DMS53 (cell line): ENCODE measurements around the gene MPZ.
"Not testable (repeated sequence)": the region's sequence is repeated elsewhere in the genome, so short reads cannot be mapped to it uniquely, and the experiment has no call there.

Source experiments
- DNase-seq: peaks from one replicate; lab custom pipeline; 2025; lab: John Stamatoyannopoulos, UW

MPZ gene

GRCh38 chr1:161309868-161310267 is at the start of gene MPZ:
Gene MPZ, minus strand, starts transcription at chr1:161309968. Its CDS starts 63 bp downstream, at chr1:161309905.
- no peak for DNase-seq

DNA sequence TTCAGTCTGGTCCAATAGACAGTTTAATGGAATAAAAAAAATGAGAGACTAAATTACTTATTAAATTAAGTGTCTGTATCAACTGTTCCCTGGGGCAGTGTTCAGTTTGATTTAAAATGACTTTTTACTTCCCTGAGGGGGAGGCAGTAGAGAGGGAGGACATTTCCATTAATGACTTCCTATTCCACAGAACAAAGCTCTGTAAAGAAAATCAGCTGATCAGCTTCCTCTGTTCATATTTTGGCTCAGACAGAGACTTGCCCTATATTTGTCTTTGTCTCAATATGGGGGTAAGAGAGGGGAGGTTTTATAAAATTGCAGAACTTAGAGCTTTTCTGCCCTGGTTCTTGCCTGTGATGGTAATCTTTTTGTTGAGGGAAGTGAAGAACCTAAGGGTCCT is 49.5 kb upstream of the MPZ start:
- DNase-seq = no peak

- DNase-seq = no peak
Measured at GRCh38 chr1:161357073-161357472, 47.3 kb upstream of the MPZ start.

- no peak for DNase-seq
Measured at GRCh38 chr1:161351482-161351881, 41.7 kb upstream of the MPZ start.

DNA sequence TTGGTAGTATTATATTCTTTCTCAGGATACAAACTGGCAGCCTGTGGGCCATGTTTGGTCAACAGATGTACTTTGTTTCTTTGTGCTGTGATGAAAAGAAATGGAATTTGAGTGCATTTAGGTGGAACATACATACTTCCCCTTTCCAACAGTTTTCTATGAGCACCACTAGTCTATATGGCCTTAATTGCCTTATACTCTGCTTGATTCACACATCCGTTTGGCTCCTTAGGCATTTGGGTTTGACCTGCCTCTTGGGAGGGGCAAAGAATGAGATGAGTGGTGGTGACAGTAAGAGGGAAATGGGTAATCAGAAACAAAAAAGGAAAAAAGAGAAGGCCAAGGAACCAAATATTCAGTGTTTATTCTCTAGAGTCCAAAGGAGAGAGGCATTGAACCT is 40.9 kb upstream of the MPZ start:
- no peak for DNase-seq

DNA sequence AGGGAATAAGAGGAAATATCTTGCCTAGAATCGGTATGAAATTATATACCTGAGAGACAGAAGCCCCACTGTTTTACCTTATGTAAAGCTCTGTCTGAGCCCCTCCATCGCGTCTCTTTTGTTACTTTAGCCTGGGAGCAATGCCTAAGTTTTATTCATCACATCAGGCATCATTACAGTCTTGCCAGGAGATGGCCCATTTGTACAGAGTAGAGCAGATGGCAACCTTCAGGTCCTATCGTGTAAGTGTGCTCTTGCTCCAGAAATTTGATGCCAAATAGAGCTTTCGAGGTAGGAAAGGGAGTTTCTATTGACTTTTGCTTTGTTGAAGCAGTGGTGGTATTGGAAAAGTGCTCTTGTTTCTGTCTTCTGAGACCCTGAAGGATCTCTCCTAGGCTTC is 33.1 kb upstream of the MPZ start:
- no peak for DNase-seq

DNA sequence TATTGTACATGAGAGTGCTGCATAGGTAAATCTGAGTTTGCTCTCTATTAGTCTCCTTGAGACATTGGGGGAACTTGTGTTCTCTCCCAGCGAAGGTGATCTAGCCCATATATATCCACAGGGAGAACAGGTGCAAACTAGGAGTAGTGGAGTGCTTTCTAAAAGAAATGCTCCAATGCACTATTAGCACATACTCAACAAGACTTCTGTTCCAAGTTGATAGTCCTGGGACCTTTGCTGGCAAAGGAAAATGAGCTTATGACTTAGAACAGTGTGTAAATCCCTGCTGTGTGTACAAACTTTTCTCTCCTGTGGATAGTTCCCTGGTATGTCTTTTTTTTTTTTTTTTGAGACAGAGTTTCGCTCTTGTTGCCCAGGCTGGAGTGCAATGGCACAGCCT is 32.4 kb upstream of the MPZ start:
- DNase-seq = no peak

DNA sequence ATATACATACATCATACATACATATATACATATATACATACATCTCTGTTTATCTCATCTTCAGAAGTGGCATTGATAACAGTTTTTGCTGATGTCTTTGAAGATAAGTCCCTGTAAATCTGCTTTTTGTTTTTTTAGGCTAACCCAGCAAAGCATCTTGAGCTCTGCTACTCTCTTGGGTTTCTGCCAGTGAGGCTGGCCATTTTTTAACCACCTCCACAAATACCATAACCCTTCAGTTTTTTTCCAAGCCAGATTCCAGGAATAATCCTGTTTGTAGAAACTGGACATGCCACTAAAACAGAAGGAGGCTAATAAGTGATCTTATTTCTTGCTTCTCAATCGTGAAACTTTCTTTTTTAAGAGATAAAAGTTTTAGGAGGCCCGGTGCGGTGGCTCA is 26.0 kb upstream of the MPZ start:
- no peak for DNase-seq

DNA sequence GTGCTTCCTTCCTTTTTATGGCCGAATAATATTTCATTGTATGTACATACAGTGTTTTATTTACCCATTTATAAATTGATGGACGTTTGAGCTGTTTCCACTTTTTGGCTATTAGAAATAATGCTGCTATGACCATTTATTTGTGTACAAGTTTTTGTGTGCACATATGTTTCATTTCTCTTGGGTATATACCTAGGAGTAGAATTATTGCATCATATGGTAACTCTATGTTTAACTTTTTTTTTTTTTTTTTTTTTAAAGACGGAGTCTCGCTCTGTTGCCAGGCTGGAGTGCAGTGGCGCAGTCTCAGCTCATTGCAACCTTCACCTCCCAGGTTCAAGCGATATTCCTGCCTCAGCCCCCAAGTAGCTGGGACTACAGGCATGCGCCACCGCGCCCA is 23.4 kb upstream of the MPZ start:
- DNase-seq = no peak

GRCh38 chr1:161330346-161330745 is 20.6 kb upstream of the MPZ start:
- no peak for DNase-seq

GRCh38 chr1:161324020-161324419 is 14.3 kb upstream of the MPZ start:
- DNase-seq = no peak

DNA sequence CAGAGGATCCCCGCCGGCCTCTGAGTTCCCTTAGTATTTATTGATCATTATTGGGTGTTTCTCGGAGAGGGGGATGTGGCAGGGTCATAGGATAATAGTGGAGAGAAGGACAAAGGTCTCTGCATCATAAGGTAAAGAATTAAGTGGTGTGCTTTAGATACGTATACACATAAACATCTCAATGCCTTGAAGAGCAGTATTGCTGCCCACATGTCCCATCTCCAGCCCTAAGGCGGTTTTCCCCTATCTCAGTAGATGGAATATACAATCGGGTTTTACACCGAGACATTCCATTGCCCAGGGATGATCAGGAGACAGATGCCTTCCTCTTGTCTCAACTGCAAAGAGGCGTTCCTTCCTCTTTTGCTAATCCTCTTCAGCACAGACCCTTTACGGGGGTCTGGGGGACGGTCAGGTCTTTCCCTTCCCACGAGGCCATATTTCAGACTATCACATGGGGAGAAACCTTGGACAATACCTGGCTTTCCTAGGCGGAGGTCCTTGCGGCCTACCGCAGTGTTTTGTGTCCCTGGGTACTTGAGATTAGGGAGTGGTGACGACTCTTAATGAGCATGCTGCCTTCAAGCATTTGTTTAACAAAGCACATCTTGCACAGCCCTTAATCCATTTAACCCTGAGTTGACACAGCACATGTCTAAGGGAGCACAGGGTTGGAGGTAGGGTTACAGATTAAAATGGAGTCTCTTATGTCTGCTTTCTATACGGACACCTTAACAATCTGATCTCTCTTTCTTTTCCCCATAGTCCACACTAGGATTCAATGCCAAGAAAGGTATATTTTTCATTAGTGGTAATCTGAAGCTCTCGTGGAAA is 6.3 kb upstream of the MPZ start:
- DNase-seq = not testable (repeated sequence)

DNA sequence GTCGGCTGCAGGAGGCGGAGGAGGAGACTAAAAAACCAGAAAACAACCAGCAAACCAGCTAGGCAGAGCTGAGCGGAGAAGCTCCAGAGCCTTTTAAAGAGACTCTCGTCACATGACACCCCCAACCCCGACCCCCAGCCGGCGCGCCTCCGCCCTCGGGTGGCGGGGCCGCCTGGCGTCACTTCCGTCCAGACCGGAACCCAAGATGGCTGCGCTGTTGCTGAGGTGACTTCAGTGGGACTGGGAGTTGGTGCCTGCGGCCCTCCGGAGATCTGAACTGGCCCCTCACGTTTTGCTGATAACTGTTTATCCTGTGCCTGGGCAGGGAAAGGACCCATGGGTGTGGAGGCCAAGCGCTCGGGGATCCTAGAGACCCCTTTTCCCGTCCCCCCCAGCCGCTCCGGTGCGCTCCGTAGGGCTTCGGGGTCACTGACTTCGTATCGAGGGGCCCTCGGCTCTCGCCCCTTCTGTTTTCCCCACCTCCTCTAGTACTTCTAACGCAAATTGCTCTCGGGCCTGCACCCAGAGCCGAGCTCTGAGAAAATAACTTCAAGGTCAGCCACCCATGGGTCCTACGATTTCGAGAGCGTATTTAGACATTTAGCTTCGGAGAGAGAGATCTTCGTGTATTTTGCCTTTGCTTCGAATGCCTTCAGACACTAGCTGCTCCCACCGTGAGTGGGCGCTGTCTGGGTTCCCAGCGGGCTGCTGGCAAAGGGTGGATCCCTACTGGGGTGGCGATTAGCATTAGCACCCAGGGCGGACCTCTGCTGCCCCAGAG is 4.6 kb upstream of the MPZ start, which contains the start of gene SDHC:
Gene SDHC, plus strand, starts transcription at position 181 of the 781 bp plus-strand sequence. Its CDS starts 25 bp downstream, at position 206.
- DNase-seq = peak; percentile 90

- DNase-seq = peak; percentile 36
Measured at GRCh38 chr1:161313554-161314200, 3.9 kb upstream of the MPZ start.

DNA sequence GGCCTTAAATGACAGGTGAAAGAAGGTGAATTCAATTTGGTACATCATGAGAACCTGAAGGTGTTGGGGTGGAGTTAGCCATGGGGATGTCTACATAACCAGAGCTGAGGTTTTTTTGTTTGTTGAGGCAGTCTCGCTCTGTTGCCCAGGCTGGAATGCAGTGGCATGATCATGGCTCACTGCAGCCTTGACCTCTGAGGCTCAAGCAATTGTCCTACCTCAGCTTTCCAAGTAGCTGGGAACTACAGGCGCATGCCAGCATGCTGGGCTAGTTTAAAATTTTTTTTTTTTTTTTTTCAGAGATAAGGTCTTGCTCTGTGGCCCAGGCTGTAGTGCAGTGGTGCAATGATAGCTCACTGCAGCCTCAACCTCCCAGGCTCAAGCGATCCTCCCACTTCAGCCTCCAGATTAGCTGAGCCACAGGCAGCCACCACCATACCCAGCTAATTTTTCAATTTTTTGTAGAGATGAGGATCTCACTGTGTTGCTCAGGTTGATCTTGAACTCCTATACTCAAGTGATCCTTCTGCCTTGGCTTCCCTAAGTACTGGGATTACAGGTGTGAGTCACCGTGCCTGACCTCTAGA is 1.9 kb upstream of the MPZ start:
- no peak for DNase-seq

DNA sequence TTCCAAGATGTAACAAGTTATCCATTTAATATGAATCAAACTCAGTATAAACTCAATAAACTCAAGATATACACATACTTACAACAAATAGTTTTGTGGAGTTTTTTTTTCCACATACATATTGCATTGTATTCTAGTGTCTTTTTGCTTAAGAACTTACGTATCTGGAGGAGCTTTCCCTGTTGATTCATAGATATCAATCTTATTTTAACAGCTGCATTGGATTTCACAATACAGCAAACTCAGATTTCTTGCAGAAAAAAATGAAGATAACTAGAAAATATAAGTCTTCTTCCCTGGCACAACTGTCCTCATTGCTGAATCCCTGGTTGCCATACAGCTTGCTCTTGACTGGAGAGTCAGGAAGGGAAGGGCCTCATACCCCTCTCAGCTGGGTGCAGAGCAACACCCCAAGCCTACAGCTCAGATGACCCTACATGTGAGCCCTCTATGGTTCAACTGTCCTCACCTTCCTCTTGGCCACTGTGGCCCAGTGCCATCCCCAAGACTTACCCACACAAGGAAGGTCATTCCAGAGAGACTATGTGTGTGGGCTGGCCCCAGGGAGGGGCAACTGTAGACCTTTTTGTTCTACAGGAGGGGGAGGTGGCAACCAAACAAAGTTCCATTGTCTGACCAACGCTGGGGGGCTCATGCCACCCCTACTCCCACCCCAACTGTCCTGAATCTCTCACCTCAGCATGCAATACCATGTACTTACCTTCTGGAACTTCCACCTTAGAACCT is 1.7 kb downstream of the MPZ start:
- no peak for DNase-seq

DNA sequence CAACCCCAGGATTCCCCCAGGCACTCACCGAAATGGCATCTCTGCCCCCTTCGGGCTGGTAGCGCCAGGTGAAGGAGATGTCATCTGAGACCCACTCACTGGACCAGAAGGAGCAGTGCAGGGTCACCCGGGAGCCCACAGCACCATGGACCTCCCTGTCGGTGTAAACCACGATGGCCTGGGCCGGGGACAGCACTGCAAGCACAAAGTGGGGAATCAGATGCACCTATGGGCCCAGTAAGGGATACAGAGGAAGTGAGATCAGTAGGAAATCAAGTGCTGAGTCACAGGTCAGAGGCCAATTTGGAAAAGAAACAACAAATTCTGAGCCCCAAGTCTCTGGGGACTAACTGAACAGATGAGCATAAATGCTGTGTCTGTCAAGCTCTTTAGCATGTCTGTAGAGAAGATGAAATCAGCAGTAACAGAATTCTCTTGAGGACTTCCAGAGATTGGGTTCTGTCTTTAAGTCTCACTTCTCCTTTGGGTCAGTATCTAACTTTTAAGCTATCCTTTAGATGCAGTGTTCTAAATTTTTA is 2.5 kb downstream of the MPZ start:
- peak; percentile 56 for DNase-seq

GRCh38 chr1:161305867-161306519 is 3.8 kb downstream of the MPZ start:
- peak; percentile 71 for DNase-seq

DNA sequence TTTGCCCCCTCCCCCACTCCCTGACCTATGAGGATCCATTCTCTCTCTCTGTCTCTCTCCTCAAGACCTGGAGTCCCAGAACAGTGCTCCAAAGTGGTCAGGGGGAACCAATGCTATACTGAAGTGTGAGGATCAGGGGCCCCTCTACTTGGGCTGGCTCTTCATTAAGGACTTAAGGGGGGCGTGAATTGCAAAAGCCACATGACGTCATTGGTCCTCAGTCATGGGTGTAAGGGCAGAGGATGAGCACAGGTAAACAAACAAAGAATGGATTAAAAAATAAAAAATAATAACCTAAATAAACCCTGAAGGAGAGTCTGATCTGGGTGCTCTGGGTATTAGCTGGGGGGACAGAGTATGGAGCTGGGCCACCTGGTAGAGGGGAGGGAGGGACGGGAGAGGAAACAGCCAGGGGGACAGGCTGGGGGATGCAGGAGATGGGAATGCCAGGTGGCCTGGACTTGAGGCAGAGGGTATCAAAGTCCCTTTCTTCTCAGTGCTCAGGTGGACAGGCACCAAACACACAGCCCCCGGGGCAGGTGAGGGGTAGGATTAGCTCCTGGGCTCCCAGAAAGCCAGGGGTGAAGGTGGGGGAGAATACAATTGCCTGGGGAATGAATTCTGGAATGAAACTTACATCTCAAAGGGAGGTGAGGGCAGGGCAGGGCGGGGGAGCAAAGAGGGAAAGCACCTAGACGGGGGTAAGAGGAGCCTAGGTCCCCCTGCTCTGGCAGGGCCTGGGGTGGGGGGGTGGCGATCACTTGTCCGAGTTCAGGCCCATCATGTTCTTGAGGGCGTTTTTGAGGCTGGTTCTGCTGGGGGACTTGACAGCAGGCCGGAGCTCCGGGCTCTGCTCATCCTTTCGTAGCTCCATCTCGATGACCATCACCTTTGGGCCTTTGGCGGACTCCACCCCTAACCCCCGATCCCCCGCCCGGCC is 4.6 kb downstream of the MPZ start:
- DNase-seq = no peak

GRCh38 chr1:161300478-161300877 is 9.3 kb downstream of the MPZ start:
- DNase-seq = no peak
